Kidney tubule cell (primary cell): ENCODE data around the gene RPS25.
"Not testable (repeated sequence)": the region's sequence is repeated elsewhere in the genome, so short reads cannot be mapped to it uniquely, and the experiment has no call there.

Experiments
- DNase-seq: peaks from one replicate; pipeline ENCODE4 v3.0.0-alpha.2; 2018; ENCODE audit warnings: low spot score

Gene RPS25

GRCh38 chr11:119015054-119015611, 3.0 kb downstream of the RPS25 start:
- DNase-seq: no peak

GRCh38 chr11:119014209-119014924, 3.8 kb downstream of the RPS25 start:
- no peak for DNase-seq

GRCh38 chr11:119012629-119013170, 5.4 kb downstream of the RPS25 start:
- no peak for DNase-seq

GRCh38 chr11:119011476-119012053, 6.6 kb downstream of the RPS25 start:
- peak; percentile 42 for DNase-seq

- no peak for DNase-seq
Observed at GRCh38 chr11:119006656-119007055, 11.5 kb downstream of the RPS25 start.

- DNase-seq: peak; percentile 37
Observed at GRCh38 chr11:119000906-119001305, 17.2 kb downstream of the RPS25 start.

GRCh38 chr11:118998822-118999221, 19.3 kb downstream of the RPS25 start:
- peak; percentile 86 for DNase-seq

- no peak for DNase-seq
Observed at GRCh38 chr11:118998388-118998717, 19.8 kb downstream of the RPS25 start.

GRCh38 chr11:118997627-118998387, 20.3 kb downstream of the RPS25 start, which contains the start of gene CENATAC:
Gene CENATAC, plus strand, starts transcription at chr11:118998138. Its CDS starts 60 bp downstream, at chr11:118998198.
- peak; percentile 92 for DNase-seq

GRCh38 chr11:118996926-118997626, 21.1 kb downstream of the RPS25 start:
- DNase-seq: no peak

- DNase-seq: not testable (repeated sequence)
Observed at GRCh38 chr11:118991486-118992038, 26.6 kb downstream of the RPS25 start.

GRCh38 chr11:118988280-118988679, 29.9 kb downstream of the RPS25 start:
- no peak for DNase-seq

GRCh38 chr11:118984825-118985224, 33.3 kb downstream of the RPS25 start:
- no peak for DNase-seq

GRCh38 chr11:118984337-118984736, 33.8 kb downstream of the RPS25 start:
- not testable (repeated sequence) for DNase-seq

- peak; percentile 30 for DNase-seq
Observed at GRCh38 chr11:118980191-118980881, 37.8 kb downstream of the RPS25 start.

- DNase-seq: no peak
Observed at GRCh38 chr11:118979434-118979833, 38.7 kb downstream of the RPS25 start.

- no peak for DNase-seq
Observed at GRCh38 chr11:118975771-118976709, 42.1 kb downstream of the RPS25 start.

GRCh38 chr11:118973985-118974384, 44.2 kb downstream of the RPS25 start:
- DNase-seq: no peak

GRCh38 chr11:118971646-118972045, 46.5 kb downstream of the RPS25 start, which contains the start of gene FOXR1:
Gene FOXR1, plus strand, starts transcription at chr11:118971761. Its CDS starts 171 bp downstream, at chr11:118971932.
- DNase-seq: no peak

- DNase-seq: not testable (repeated sequence)
Observed at GRCh38 chr11:118969508-118969907, 48.6 kb downstream of the RPS25 start.
